22Rv1 (cell line): Measurements from ENCODE around the gene EBF3.

ENCODE experiments used
- ZFX ChIP-seq: fragments of 450-650 bp; IDR thresholded peaks from 2 replicates; pipeline ENCODE4 v1.6.1; 2017; ENCODE audit warnings: antibody characterized with exemption, borderline replicate concordance
- TF ChIP-seq, protein P1 (sequence below): fragments of 450-650 bp; IDR thresholded peaks from 2 replicates; pipeline ENCODE4 v1.5.1; 2017; ENCODE audit warnings: mild to moderate bottlenecking

GRCh38 chr10:129982825-129983224 lies 18.8 kb upstream of the EBF3 start:
- TF ChIP-seq, protein P1, sequence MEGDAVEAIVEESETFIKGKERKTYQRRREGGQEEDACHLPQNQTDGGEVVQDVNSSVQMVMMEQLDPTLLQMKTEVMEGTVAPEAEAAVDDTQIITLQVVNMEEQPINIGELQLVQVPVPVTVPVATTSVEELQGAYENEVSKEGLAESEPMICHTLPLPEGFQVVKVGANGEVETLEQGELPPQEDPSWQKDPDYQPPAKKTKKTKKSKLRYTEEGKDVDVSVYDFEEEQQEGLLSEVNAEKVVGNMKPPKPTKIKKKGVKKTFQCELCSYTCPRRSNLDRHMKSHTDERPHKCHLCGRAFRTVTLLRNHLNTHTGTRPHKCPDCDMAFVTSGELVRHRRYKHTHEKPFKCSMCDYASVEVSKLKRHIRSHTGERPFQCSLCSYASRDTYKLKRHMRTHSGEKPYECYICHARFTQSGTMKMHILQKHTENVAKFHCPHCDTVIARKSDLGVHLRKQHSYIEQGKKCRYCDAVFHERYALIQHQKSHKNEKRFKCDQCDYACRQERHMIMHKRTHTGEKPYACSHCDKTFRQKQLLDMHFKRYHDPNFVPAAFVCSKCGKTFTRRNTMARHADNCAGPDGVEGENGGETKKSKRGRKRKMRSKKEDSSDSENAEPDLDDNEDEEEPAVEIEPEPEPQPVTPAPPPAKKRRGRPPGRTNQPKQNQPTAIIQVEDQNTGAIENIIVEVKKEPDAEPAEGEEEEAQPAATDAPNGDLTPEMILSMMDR, result no peak
- no peak for TF ChIP-seq ZFX
